Osteocyte (in vitro differentiated cells): ENCODE results near the gene FFAR1. TPM values are rescaled to one million over a fixed set of nuclear protein-coding genes. Genes with fewer than 3 reads are reported as not detected.

Experiments used
- DNase-seq: peaks from one replicate; pipeline ENCODE4 v3.0.0; 2021; ENCODE audit warnings: mixed read lengths; ENCODE audit not compliant: unreplicated experiment; ENCODE audit errors: extremely low spot score
- H3K27ac Mint-ChIP-seq: one replicate; pipeline ENCODE4 v1.8.0; 2021; ENCODE audit warnings: mild to moderate bottlenecking, mixed read lengths; ENCODE audit not compliant: unreplicated experiment
- H3K27me3 Mint-ChIP-seq: one replicate; pipeline ENCODE4 v1.8.0; 2021; ENCODE audit warnings: mixed read lengths; ENCODE audit not compliant: unreplicated experiment
- H3K36me3 Mint-ChIP-seq: one replicate; pipeline ENCODE4 v1.8.0; 2021; ENCODE audit warnings: mixed read lengths; ENCODE audit not compliant: unreplicated experiment
- H3K4me1 Mint-ChIP-seq: one replicate; pipeline ENCODE4 v1.8.0; 2021; ENCODE audit warnings: mixed read lengths; ENCODE audit not compliant: unreplicated experiment
- H3K4me3 Mint-ChIP-seq: one replicate; pipeline ENCODE4 v1.8.0; 2021; ENCODE audit warnings: mild to moderate bottlenecking, moderate library complexity, mixed read lengths; ENCODE audit not compliant: unreplicated experiment
- H3K9me3 Mint-ChIP-seq: one replicate; pipeline ENCODE4 v1.8.0; 2021; ENCODE audit warnings: mixed read lengths; ENCODE audit not compliant: unreplicated experiment
- total RNA-seq: library from RNA; stranded (reverse); gene quantifications from 2 replicates; pipeline ENCODE4 v1.2.1, GENCODE V29; 2021
- TF ChIP-seq, protein P1 (sequence below): fragments of 200-600 bp; sonication (generic); IDR thresholded peaks from 2 replicates; pipeline ENCODE4 v1.5.0; 2021; ENCODE audit warnings: antibody characterized with exemption, mild to moderate bottlenecking, moderate library complexity

The FFAR1 gene
- total RNA-seq, 1 donor from 2014 or later, result not detected

DNA sequence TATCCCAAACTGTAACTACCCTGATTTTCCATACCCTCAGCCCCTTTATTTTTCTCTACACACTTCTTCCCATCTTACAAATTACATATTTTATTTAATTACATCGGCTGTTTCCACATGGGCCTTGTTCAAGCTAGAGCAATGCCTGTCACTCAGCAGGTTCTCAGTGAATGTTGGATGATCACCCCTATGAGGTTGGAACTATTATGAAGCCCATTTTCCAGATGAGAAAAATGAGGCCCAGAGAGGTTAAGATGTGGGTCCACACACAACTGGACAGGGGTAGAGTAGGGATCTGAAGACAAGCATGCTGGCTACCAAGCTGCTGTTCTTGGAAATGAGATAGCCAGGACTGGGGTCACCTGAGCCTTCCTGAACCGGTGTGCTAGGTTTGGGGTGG lies 45.7 kb upstream of the FFAR1 start:
- TF ChIP-seq, protein P1, sequence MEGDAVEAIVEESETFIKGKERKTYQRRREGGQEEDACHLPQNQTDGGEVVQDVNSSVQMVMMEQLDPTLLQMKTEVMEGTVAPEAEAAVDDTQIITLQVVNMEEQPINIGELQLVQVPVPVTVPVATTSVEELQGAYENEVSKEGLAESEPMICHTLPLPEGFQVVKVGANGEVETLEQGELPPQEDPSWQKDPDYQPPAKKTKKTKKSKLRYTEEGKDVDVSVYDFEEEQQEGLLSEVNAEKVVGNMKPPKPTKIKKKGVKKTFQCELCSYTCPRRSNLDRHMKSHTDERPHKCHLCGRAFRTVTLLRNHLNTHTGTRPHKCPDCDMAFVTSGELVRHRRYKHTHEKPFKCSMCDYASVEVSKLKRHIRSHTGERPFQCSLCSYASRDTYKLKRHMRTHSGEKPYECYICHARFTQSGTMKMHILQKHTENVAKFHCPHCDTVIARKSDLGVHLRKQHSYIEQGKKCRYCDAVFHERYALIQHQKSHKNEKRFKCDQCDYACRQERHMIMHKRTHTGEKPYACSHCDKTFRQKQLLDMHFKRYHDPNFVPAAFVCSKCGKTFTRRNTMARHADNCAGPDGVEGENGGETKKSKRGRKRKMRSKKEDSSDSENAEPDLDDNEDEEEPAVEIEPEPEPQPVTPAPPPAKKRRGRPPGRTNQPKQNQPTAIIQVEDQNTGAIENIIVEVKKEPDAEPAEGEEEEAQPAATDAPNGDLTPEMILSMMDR, result no peak
- Mint-ChIP-seq H3K9me3 (no peaks in the 10 kb centered on the region), H3K36me3 (no peaks in the 10 kb centered on the region), H3K4me3 (no peak overlapping the region), H3K4me1 (no peaks in the 10 kb centered on the region), H3K27me3 (no peaks in the 10 kb centered on the region), H3K27ac (no peak overlapping the region)
- DNase-seq, result no peak

DNA sequence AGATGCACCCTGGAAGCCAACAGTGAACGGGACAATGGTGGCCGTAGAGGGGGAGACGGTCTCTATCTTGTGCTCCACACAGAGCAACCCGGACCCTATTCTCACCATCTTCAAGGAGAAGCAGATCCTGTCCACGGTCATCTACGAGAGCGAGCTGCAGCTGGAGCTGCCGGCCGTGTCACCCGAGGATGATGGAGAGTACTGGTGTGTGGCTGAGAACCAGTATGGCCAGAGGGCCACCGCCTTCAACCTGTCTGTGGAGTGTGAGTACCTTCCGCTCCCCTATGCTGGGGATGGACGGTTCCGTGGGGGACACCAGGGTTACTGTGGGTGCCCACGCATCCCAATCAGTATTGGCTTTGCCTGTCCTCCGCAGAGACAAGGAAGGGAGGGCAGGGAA lies 45.3 kb upstream of the FFAR1 start:
- Mint-ChIP-seq H3K36me3 (no peaks in the 10 kb centered on the region), H3K27ac (no peak overlapping the region), H3K4me1 (no peaks in the 10 kb centered on the region), H3K27me3 (no peaks in the 10 kb centered on the region), H3K4me3 (no peak overlapping the region), H3K9me3 (no peaks in the 10 kb centered on the region)
- TF ChIP-seq, protein P1, result no peak
- DNase-seq, result no peak

DNA sequence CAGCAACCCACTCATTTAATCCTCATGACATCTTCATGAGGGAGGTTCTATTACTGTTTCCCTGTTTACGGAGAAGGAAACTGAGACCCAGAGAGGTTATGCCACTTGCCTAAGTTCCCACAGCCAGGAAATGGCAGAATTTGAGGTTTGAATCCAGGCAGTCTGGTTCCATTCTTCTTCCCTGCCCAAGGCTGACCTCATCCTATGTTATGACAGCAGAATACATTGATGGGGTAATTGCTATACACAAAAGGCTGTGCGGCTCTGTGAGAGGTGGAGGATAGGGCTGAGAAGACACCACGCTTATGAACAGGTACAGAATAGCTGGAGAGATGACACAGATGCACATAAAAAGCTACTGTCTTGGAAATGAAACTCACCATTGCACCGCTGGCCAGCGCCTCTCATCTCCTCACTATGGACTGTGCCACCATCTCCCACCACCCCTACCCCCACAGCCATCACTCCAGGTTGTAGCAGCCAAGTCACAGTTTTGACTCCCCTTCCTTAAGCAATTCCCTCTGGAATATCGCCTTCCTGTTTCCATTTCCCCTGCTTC lies 44.3 kb upstream of the FFAR1 start:
- Mint-ChIP-seq H3K9me3 (no peaks in the 10 kb centered on the region), H3K4me1 (no peaks in the 10 kb centered on the region), H3K27ac (no peak overlapping the region), H3K36me3 (no peaks in the 10 kb centered on the region), H3K27me3 (peaks cover 4% of the 10 kb centered on the region), H3K4me3 (no peak overlapping the region)
- DNase-seq, result no peak
- TF ChIP-seq, protein P1, result no peak

DNA sequence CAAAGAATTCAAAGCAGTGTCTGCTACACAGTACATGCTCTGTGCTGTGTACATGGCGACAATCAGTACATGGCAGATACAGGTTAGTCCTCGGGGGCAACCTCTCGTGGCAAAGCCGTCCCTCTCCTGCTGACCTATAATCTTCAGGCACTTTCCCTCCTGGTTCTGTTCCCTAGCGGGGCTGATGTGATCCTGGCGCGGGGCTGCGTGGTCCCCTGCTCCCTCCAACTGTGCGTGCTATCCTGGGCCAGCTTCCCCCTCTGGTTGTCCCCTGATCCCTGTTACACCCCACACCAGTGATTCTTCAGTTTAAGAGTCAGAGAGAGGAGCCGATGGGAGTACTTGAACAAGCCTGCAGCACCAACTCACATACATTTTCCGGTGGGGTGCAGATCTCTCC lies 43.7 kb upstream of the FFAR1 start:
- Mint-ChIP-seq H3K36me3 (no peaks in the 10 kb centered on the region), H3K4me3 (no peak overlapping the region), H3K4me1 (no peaks in the 10 kb centered on the region), H3K9me3 (no peaks in the 10 kb centered on the region), H3K27me3 (peaks cover 4% of the 10 kb centered on the region), H3K27ac (no peak overlapping the region)
- TF ChIP-seq, protein P1, result no peak
- DNase-seq, result no peak

DNA sequence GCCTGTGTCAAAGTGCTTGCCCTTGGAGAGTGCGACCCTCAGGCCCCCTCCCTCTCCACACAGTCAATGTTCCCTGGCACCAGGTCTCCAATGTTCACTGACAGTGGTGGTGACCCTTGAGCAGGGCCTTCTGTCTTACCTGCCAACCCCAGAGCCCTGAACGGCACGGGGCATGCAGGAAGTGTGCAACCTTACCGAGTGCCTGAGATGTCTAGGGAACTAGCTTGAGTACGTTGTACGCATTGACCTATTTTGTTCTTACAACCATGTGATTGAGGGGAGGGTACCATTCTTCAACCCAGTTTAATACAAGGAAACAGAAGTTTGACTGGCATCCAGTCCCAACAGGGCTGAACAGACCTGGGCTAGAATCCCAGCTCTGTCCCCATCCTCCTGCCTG lies 42.5 kb upstream of the FFAR1 start:
- TF ChIP-seq, protein P1, result no peak
- H3K4me3 Mint-ChIP-seq, result no peak overlapping the region
- no peaks in the 10 kb centered on the region for H3K9me3 Mint-ChIP-seq
- DNase-seq, result no peak
- H3K27ac Mint-ChIP-seq, result no peak overlapping the region
- no peaks in the 10 kb centered on the region for H3K36me3 Mint-ChIP-seq
- H3K27me3 Mint-ChIP-seq, result peaks cover 4% of the 10 kb centered on the region
- H3K4me1 Mint-ChIP-seq, result no peaks in the 10 kb centered on the region
